Measurements from ENCODE around the gene TUBGCP3.

GRCh38 chr13:112583592-112584277, 4.2 kb downstream of the TUBGCP3 start:
- TF ChIP-seq YY1 (IDR thresholded peaks at IDR 0.05; ENCODE audit: extremely low read depth, insufficient replicate concordance, low read depth, low read length) (no peak), CTCF (IDR thresholded peaks at IDR 0.05 in 2 of 3, conservative IDR thresholded peaks at IDR 0.05 in 1 of 3; ENCODE audit: borderline replicate concordance in 1 of 3, insufficient read depth in 1 of 3, low read depth in 2 of 3, low read length in 2 of 3) (no peak)

Data from HCT116 (cell line).